ENCODE data around the gene LOC128125822.

GRCh38 chr6:63538550-63538949 is 33.7 kb upstream of the LOC128125822 start:
- TF ChIP-seq, protein P1, sequence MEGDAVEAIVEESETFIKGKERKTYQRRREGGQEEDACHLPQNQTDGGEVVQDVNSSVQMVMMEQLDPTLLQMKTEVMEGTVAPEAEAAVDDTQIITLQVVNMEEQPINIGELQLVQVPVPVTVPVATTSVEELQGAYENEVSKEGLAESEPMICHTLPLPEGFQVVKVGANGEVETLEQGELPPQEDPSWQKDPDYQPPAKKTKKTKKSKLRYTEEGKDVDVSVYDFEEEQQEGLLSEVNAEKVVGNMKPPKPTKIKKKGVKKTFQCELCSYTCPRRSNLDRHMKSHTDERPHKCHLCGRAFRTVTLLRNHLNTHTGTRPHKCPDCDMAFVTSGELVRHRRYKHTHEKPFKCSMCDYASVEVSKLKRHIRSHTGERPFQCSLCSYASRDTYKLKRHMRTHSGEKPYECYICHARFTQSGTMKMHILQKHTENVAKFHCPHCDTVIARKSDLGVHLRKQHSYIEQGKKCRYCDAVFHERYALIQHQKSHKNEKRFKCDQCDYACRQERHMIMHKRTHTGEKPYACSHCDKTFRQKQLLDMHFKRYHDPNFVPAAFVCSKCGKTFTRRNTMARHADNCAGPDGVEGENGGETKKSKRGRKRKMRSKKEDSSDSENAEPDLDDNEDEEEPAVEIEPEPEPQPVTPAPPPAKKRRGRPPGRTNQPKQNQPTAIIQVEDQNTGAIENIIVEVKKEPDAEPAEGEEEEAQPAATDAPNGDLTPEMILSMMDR (IDR thresholded peaks at IDR 0.05; ENCODE audit: borderline replicate concordance, extremely low read depth, low read length, poor library complexity, severe bottlenecking): no peak
- TF ChIP-seq EZH2 (IDR thresholded peaks at IDR 0.05; ENCODE audit: borderline replicate concordance, low read depth, low read length, severe bottlenecking): no peak

Data from DND-41 (cell line).